ENCODE measurements around the gene SPAG5.

Gene SPAG5

GRCh38 chr17:28570716-28571360 is 28.0 kb downstream of the SPAG5 start:
- peak; percentile 40 to 53 for DNase-seq

GRCh38 chr17:28569446-28569845 is 29.4 kb downstream of the SPAG5 start:
- no peak for DNase-seq

GRCh38 chr17:28567604-28568003 is 31.2 kb downstream of the SPAG5 start:
- DNase-seq: no peak

- DNase-seq: no peak
These were observed 35.4 kb downstream of the SPAG5 start for GRCh38 chr17:28563475-28563874.

GRCh38 chr17:28555022-28555421 is 43.8 kb downstream of the SPAG5 start:
- no peak for DNase-seq

- no peak for DNase-seq
These were observed 44.3 kb downstream of the SPAG5 start for GRCh38 chr17:28554565-28554964.

- no peak for DNase-seq
These were observed 45.8 kb downstream of the SPAG5 start for GRCh38 chr17:28553000-28553505.

- peak; percentile 76 to 79 for DNase-seq
These were observed 46.4 kb downstream of the SPAG5 start, which contains the start of gene UNC119 for GRCh38 chr17:28552176-28552999. UNC119 (minus strand) TSS chr17:28552624; CDS start chr17:28552557, 67 bp downstream.

GRCh38 chr17:28551421-28552175 is 47.2 kb downstream of the SPAG5 start:
- no peak for DNase-seq

GRCh38 chr17:28550858-28551257 is 48.0 kb downstream of the SPAG5 start:
- DNase-seq: no peak

- DNase-seq: peak; percentile 81 to 83
These were observed 49.3 kb downstream of the SPAG5 start for GRCh38 chr17:28549236-28550132.

- no peak for DNase-seq
These were observed 50.3 kb downstream of the SPAG5 start for GRCh38 chr17:28548417-28549130.

GRCh38 chr17:28547623-28548416 is 51.0 kb downstream of the SPAG5 start:
- DNase-seq: peak; percentile 73 to 77

GRCh38 chr17:28547096-28547622 is 51.7 kb downstream of the SPAG5 start:
- DNase-seq: no peak

- DNase-seq: no peak
These were observed 52.9 kb downstream of the SPAG5 start for GRCh38 chr17:28545787-28546415.

GRCh38 chr17:28545141-28545503 is 53.7 kb downstream of the SPAG5 start:
- no peak for DNase-seq

- no peak for DNase-seq
These were observed 54.3 kb downstream of the SPAG5 start for GRCh38 chr17:28544402-28545140.

- DNase-seq: no peak
These were observed 57.4 kb downstream of the SPAG5 start for GRCh38 chr17:28541439-28541838.

GRCh38 chr17:28540231-28540630 is 58.6 kb downstream of the SPAG5 start:
- no peak for DNase-seq

Data from CD4-positive, alpha-beta T cell treated with Interleukin-1 beta for 1 hour (primary cell).